ENCODE data around the gene DRC1.

DRC1 gene

GRCh38 chr2:26494891-26495290 is 93.2 kb downstream of the DRC1 start:
- no peak for DNase-seq

- no peak for DNase-seq
These were observed 94.1 kb downstream of the DRC1 start for GRCh38 chr2:26495705-26496297.

- no peak for DNase-seq
These were observed 98.7 kb downstream of the DRC1 start for GRCh38 chr2:26500406-26500805.

GRCh38 chr2:26503231-26503880 is 101.6 kb downstream of the DRC1 start:
- DNase-seq: peak; percentile 55 to 67

- DNase-seq: no peak
These were observed 102.3 kb downstream of the DRC1 start for GRCh38 chr2:26504002-26504401.

DNA sequence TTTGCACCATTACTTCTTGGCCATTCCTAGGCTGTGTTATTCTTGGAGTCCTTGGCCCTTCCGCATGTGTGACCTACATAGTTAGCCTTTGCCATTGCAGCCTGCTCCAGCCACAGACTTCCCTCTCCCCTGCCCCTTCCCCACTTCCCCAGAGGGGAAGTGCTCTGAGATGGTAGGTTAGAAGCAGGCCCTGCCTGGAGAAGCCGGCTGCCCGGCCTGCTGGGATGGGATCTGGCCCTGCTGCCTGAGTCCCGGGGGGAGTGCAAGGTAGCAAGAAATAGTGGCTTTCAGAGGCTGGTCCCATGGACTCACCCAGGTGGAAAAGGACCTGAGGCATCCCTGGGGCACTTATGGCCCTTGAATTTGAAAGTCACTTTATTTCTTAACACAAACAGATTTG is 104.6 kb downstream of the DRC1 start:
- no peak for DNase-seq
